Body of pancreas (tissue), 2 donors: ENCODE data around the gene ZNF789. TPM values are rescaled to one million over a fixed set of nuclear protein-coding genes. Genes with fewer than 3 reads are reported as not detected.

Source experiments
- total RNA-seq, 2 donors: library from RNA; depleted of rRNA; stranded (reverse); fragments of >200 nt; gene quantifications; one replicate each; pipeline ENCODE4 v1.1.0, GENCODE V29; 2016

The ZNF789 gene
- total RNA-seq, 2 donors from 2014 or later = 5.4 to 22.7 TPM

Other genes starting within 250 kb of the ZNF789 start
- under 1 TPM in 1 of 2 donors, not detected in 1; under 0.01 TPM for gene MYH16, start 200.1 kb upstream of the ZNF789 start, total RNA-seq
- 100 to 1,000 TPM in 1 of 2 donors, 10 to 100 TPM in 1; 63.0 to 106 TPM for gene ARPC1A, start 147.0 kb upstream of the ZNF789 start, total RNA-seq
- 100 to 1,000 TPM in 1 of 2 donors, 10 to 100 TPM in 1; 60.0 to 131 TPM for gene ARPC1B, start 98.2 kb upstream of the ZNF789 start, total RNA-seq
- gene PDAP1, start 64.3 kb upstream of the ZNF789 start, total RNA-seq = 10 to 100 TPM; 22.7 to 52.4 TPM
- gene BUD31, start 63.9 kb upstream of the ZNF789 start, total RNA-seq = 10 to 100 TPM; 29.6 to 31.6 TPM
- gene PTCD1, start 34.1 kb upstream of the ZNF789 start, total RNA-seq = 1 to 10 TPM; 1.6 to 3.4 TPM
- 10 to 100 TPM; 24.4 to 31.1 TPM for gene CPSF4, start 33.9 kb upstream of the ZNF789 start, total RNA-seq
- gene ATP5MF, start 6.7 kb upstream of the ZNF789 start, total RNA-seq = 100 to 1,000 TPM in 1 of 2 donors, 10 to 100 TPM in 1; 98.6 to 259 TPM
- gene ZNF394, start 27.4 kb downstream of the ZNF789 start, total RNA-seq = 10 to 100 TPM; 18.7 to 21.4 TPM
- gene ZKSCAN5, start 31.8 kb downstream of the ZNF789 start, total RNA-seq = 1 to 10 TPM; 3.3 to 4.7 TPM
- gene FAM200A, start 79.2 kb downstream of the ZNF789 start, total RNA-seq = 1 to 10 TPM; 3.9 to 7.3 TPM
- 10 to 100 TPM; 73.5 to 86.4 TPM for gene ZNF655, start 85.8 kb downstream of the ZNF789 start, total RNA-seq
- under 1 TPM in 1 of 2 donors, not detected in 1; 0.52 TPM for gene TMEM225B, start 125.4 kb downstream of the ZNF789 start, total RNA-seq
- 10 to 100 TPM; 12.7 to 25.7 TPM for gene ZSCAN25, start 144.1 kb downstream of the ZNF789 start, total RNA-seq
- gene CYP3A5, start 207.1 kb downstream of the ZNF789 start, total RNA-seq = 100 to 1,000 TPM; 170 to 358 TPM